ENCODE measurements around the gene AFMID.
A peak's percentile ranks its signal among the peaks of the same experiment; 100 is the strongest.
"Not testable (repeated sequence)": the region's sequence is repeated elsewhere in the genome, so short reads cannot be mapped to it uniquely, and the experiment has no call there.

AFMID gene

GRCh38 chr17:78238823-78239488, 51.8 kb downstream of the AFMID start:
- DNase-seq (ENCODE audit: low read depth), result no peak

GRCh38 chr17:78239489-78239931, 52.3 kb downstream of the AFMID start:
- DNase-seq (ENCODE audit: low read depth), result no peak

GRCh38 chr17:78240012-78240655, 53.0 kb downstream of the AFMID start:
- DNase-seq (ENCODE audit: low read depth), result no peak

- no peak for DNase-seq (ENCODE audit: low read depth)
Observed at GRCh38 chr17:78240839-78241238, 53.7 kb downstream of the AFMID start.

- peak; percentile 72 for DNase-seq (ENCODE audit: low read depth)
Observed at GRCh38 chr17:78241277-78242023, 54.3 kb downstream of the AFMID start.

- no peak for DNase-seq (ENCODE audit: low read depth)
Observed at GRCh38 chr17:78242024-78242742, 55.0 kb downstream of the AFMID start.

GRCh38 chr17:78247304-78247703, 60.1 kb downstream of the AFMID start:
- no peak for DNase-seq (ENCODE audit: low read depth)

- DNase-seq (ENCODE audit: low read depth), result no peak
Observed at GRCh38 chr17:78248051-78248914, 61.1 kb downstream of the AFMID start.

- no peak for DNase-seq (ENCODE audit: low read depth)
Observed at GRCh38 chr17:78249074-78249817, 62.1 kb downstream of the AFMID start.

GRCh38 chr17:78249818-78250806, 63.0 kb downstream of the AFMID start:
- DNase-seq (ENCODE audit: low read depth), result no peak

- DNase-seq (ENCODE audit: low read depth), result peak; percentile 79
Observed at GRCh38 chr17:78250891-78251772, 64.0 kb downstream of the AFMID start.

- no peak for DNase-seq (ENCODE audit: low read depth)
Observed at GRCh38 chr17:78251773-78252103, 64.6 kb downstream of the AFMID start.

- DNase-seq (ENCODE audit: low read depth), result no peak
Observed at GRCh38 chr17:78252111-78252634, 65.0 kb downstream of the AFMID start.

GRCh38 chr17:78252701-78253635, 65.8 kb downstream of the AFMID start:
- DNase-seq (ENCODE audit: low read depth), result no peak

- not testable (repeated sequence) for DNase-seq (ENCODE audit: low read depth)
Observed at GRCh38 chr17:78253636-78253945, 66.4 kb downstream of the AFMID start.

GRCh38 chr17:78253946-78254672, 66.9 kb downstream of the AFMID start:
- DNase-seq (ENCODE audit: low read depth), result peak; percentile 84

All from iris pigment epithelial cell (primary cell).